NCI-H2081 (cell line): Measurements from ENCODE around the gene HES4.
A peak's percentile ranks its signal among the peaks of the same experiment; 100 is the strongest.
"Not testable (repeated sequence)": the region's sequence is repeated elsewhere in the genome, so short reads cannot be mapped to it uniquely, and the experiment has no call there.

ENCODE experiments used
- DNase-seq, 2 experiments: peaks; one replicate each; lab custom pipeline; 2025; lab: John Stamatoyannopoulos, UW

HES4 gene

DNA sequence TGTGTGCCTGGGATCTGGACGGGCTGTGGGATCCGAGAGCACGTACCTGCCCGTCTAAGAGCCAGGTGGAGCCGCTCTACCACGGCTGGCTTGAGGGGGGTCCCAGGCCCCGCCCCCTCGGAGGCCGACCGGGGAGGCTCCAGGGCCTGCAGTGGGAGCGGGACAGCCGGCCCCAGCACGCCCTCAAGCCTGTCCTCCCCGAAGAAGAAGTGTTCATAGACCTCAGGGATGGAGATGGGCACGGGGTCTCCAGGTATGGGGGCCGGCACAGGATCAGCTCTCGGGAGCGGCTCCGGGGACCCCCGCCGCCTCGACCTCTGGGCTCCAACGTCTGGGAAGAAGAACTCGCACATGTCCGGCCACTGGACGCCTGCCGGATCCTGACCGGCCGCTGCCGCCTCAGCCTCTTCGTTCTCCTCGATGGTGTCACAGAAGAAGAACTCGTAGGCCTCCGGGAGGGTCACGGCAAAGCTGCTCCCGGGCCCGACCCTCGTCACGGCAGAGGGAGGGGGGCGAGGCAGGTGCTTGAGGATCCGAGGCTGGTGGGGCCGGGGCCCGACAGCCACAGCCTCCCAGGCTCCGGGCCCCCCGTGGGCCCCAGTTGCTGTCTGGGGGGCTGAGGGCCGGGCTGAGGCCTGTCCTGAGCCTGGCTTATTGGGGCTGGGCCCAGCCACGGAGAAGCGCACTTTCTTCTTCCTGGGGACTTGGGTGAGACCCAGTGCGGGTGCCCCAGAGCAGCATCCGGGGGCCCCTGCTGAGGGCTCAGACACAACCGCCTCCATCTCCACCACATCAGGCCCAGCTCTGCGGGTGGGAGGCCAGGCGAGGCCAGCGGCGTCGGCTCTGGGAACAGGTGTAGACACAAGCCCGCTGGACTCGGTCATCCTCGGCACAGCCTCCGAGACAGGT is 20.8 kb downstream of the HES4 start:
- no peak for DNase-seq

DNA sequence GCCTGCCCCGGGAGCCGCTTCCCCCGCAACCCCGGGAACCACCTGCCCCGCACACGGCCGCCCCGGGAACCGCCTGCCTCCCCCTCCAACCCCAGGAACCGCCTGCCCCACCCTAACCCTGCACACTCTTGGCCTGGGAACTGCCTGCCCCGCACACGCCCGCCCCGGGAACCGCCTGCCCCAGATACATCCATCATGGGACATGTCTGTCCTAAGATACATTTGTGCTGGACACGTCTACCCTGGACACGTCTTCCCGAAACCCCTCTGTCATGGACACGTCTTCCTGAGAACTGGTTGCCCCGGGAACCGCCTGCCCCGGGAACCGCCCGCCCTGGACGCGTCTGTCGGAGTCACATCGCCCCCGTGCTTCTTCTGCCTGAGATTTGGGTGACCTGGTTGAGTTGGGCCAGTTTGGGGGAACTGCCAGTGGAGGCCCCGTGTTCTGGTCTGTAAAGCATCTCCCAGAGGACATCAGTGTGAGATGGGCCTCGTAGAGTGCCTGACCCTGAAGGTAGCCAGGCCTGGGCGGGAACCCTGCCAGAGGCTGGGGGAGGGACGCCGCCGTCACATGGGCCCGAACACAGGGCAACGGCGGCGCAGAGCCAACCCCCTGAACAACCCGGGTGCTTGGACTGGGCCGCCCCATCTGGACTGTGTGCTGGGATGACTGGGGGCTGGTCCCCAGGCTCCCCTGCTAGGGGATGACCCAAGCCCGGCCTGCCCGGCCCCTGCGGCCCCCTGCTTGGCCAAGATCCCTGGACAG is 21.6 kb downstream of the HES4 start:
- DNase-seq = no peak

DNA sequence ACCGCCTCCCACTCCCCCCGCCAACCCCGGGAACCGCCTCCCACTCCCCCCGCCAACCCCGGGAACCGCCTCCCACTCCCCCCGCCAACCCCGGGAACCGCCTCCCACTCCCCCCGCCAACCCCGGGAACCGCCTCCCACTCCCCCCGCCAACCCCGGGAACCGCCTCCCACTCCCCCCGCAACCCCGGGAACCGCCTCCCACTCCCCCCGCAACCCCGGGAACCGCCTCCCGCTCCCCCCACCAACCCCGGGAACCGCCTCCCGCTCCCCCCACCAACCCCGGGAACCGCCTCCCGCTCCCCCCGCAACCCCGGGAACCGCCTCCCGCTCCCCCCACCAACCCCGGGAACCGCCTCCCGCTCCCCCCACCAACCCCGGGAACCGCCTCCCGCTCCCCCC is 23.1 kb downstream of the HES4 start:
- DNase-seq = not testable (repeated sequence)

DNA sequence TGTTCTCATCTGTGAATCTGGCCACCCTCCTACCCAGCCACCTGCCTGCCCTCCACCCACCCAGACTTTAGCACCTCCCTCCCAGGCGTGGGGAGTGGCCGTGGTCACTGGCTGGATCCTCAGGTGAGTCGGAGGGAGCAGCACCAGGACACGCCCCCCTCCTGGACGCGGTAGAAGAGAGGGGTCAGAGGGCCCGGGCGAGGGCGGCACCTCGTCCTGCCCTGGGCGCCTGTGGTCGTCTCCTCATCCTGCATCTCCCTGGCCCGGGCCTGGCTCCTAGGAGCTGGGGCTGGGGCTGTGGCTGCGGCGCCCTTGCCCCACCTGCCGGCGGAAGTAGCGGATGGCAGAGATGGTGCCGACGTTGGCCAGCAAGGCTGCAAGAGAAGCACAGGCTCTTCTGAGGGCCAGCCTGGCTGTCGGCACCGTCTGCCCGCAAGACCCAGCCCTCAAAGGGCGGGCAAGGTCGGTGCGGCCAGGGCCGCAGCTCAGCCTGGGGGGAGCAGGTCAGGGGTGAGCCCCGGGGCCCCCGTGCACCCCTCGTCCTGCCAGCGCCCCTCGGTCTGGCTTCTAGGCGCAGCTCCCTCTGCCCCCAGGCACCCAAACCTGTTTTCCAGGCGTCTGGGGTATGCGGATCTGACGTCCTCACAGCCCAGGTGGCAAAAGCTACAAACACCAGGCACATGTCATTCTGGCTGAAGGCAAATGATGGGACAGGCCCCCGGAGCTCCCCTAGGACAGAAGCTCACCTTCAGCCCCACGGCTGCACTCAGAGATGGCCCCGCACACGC is 23.8 kb downstream of the HES4 start:
- DNase-seq = peak; percentile 39 to 49

DNA sequence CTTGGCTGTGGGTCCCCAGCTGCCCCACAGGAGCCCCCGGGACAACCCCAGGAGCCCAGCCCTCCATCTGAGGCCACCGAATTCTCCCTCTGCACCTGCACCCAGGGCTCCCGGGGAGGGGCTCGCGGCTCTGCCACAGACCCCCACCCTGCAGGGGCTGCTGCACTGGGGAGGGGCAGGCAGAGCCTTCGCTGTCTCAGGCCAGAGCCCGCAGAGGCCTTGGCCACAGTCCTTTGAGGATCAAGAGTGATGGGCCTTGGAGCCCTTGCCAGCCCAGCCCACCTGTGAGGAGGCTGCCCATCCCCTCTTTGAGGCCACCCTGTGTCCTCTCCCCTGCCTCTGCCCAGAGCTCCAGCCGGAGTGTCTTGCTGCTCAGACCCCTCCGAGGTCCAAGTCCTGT is 24.5 kb downstream of the HES4 start:
- DNase-seq = no peak

DNA sequence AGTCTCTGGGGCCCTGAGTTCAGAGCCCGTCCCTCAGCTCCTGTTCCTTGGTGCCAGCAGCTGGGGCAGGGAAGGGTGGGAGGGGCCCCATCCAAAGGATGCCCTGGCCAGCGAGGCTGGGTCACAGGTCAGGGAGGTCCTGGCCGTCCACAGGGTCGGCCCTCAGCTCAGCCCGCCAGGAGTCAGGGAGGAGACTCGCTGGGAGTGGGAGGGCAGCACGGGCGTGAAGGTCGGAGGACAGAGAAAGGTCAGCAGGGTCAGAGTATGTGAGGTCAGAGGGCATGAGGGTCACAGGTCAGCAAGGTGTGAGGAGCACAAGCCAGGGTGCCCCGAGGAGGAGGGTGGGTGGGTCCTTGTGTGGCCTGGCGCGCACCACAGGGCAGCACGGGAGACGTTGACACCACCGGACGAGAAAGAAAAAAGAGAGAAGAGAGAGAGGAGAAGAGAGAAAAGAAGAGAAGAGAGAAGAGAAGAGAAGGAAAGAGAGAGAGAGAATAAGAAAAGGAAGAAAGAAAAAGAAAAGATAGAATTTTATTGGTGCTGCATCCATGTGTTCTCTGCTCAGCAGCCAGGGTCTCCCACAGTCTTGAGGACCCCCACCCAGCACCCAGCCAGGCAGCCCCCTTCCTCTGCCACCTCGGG is 25.1 kb downstream of the HES4 start:
- no peak for DNase-seq

DNA sequence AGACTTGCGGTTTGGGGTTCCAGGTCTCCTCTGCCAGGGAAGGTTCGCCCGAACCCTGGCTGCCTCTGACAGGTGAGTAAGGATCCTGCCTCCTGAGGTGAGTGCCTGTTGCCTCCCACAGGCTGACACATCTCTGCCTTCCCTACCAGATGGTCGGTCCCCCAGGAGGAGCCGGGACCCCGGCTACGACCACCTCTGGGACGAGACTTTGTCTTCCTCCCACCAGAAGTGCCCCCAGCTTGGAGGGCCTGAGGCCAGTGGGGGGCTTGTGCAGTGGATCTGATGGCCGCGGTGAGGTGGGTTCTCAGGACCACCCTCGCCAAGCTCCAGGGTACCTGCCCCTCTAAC is 25.6 kb downstream of the HES4 start:
- no peak for DNase-seq

DNA sequence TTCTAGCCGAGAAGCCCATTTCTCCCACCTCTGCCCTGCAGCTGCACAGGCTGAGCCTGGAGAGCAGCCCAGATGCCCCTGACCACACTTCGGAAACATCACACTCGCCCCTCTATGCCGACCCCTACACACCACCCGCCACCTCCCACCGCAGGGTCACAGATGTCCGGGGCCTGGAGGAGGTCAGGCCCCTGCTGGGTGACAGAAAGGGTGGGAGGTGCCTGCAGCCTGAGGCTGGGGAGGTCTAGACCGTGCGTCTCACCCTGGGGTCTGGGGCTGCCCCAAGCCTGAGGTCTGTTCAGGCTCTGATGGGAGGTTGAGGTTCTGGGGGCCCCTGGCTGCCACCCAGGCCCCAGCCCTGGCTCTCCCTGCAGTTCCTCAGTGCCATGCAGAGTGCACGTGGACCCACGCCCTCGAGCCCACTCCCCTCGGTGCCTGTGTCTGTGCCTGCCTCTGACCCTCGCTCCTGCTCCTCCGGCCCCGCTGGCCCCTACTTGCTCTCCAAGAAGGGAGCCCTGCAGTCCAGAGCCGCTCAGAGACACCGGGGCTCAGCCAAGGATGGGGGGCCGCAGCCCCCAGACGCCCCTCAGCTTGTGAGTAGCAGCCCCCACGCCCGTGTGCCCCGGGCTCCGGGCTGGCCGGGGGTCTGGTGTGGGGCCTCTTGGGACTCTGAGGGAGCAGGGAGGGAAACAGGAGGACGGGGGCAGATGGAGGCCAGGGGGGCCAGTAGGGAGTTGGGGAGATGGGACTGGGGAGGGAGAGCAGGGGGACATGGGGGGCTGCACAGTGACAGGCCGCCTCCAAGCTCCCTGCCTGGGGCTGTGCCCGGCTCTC is 26.2 kb downstream of the HES4 start:
- DNase-seq = no peak

DNA sequence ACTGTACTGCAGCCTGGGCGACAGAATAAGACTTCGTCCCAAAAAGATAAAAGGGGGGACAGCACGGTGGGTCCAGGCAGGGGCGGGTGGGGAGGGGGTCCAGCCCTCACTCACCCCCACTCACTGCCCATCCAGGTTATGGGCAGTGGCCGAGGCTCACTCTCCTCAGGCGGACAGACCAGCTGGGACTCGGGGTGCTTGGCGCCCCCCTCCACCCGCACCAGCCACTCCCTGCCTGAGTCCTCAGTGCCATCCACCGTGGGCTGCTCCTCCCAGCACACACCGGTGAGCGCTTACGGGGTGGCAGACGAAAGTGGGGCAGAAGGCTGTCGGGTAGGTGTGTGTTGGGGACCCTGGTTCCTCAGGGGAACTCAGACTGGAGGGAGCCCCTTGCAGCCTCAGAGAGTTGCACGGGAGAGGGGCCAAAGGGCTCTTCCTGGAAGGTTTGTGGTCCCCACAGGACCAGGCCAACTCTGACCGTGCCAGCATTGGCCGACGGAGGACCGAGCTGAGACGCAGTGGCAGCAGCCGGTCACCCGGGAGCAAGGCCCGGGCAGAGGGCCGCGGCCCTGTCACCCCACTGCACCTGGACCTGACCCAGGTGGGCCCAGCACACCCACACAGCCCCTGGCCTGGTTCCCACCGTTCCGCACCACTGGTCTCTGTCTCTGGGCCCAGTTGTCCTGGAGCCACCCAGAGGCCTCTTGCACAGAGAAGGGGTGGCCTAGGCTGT is 27.0 kb downstream of the HES4 start:
- DNase-seq = no peak

DNA sequence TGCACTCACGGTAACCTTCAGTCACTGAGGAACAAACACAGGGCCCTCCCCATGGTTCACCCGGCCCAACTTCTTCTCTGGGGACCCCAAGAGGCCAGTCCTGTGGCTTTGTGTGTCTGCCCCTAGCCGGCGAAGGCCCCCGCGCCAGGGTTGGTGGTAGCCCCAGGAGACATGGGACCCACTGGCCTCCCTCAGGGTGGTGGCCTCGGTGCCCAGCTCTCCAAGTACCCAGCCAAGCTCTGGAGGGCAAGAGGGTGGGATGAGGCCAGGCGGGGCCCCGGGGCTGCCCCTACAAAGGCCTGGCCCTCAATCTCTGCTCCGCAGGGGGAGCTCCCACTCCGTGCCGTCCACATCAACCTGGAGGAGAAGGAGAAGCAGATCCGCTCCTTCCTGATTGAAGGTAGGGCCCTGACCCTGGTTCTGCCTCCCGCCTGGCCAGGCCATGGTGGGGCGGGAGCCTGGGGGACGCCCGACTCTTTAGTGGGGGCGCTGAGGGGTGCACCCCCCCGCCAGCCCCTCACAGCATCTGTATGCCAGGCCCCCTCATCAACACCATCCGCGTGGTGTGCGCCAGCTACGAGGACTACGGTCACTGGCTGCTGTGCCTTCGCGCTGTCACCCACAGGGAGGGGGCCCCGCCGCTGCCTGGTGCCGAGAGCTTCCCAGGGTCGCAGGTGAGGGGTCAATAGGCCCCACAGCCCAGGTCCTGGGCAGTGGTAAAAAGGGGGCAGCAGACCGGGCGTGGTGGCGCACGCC is 28.0 kb downstream of the HES4 start:
- DNase-seq = no peak

DNA sequence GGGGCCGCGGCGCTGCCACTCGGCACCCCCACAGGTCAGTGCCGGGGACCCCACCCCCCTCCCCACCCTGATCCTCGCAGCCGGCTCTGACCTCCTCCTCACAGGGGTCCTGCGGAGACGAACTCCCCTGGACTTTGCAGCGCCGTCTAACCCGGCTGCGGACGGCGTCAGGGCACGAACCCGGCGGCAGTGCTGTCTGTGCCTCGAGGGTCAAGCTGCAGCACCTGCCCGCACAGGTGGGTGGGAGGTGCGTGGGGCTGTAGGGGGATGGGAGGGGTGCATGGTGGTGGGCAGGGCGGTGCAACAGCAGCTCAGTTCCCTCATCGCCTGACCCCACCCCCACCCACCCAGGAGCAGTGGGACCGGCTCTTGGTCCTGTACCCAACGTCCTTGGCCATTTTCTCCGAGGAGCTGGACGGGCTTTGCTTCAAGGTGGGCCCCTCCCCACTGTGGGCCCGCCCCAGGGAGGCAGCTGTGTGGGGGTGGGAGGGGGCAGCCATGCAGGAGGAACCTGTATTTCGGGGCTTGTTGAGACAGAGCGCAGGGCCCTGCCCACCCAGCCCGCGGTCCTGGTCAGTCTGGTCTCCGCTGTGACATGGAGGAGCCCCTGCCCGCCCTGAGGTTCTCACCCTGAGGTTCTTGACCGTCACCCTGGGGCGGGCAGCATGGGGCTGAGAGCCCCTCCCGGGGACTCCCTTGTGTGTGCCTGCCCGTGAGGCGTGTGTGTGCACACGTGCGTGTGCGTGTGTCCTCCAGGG is 28.7 kb downstream of the HES4 start:
- DNase-seq = no peak

DNA sequence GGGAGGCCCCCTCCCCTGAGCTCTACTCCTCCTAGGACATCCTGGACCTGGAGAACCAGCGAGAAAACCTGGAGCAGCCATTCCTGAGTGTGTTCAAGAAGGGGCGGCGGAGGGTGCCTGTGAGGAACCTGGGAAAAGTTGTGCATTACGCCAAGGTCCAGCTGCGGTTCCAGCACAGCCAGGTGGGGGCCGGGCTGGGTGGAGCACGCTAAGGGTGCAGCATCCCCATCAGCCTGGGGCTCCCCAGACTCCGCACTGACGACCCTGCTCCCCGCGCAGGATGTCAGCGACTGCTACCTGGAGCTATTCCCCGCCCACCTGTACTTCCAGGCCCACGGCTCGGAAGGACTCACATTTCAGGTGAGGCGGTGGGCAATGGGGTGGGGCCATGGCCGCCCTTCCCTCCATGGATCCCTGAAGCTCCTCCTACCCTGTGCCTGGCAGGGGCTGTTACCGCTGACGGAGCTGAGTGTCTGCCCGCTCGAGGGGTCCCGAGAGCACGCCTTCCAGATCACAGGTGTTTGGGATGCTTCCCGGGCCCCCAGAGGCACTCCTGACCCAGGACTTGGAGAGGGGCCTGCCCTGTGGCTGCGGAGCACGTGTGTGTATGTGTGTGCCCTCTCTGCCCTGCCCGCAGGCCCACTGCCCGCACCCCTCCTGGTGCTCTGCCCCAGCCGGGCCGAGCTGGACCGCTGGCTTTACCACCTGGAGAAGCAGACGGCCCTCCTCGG is 29.5 kb downstream of the HES4 start:
- no peak for DNase-seq

DNA sequence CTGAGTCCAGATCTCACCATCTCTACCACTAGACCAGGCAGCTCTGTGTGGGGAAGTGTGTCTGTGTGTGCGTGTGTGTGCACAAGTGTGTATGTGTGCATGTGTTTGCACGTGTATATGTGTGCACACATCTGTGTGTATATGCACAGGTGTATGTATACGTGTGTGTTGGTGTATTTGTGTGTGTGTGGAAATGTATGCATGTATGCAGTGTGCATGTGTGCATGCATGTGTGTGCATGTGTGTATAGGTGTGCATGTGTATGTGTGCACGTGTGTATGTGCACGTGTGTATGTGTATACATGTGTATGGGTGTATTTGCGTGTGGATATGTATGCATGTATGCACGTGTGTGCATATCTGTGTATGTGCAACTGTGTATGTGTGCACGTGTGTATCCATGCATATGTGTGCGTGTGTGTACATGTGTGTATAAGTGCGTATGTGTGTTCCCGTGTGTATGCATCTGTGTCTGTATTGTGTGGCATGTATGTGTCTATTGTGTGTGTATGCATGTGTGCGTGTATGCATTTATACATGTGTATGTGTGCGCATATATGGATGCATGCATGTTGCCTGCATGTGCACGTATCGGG is 30.5 kb downstream of the HES4 start:
- no peak for DNase-seq

DNA sequence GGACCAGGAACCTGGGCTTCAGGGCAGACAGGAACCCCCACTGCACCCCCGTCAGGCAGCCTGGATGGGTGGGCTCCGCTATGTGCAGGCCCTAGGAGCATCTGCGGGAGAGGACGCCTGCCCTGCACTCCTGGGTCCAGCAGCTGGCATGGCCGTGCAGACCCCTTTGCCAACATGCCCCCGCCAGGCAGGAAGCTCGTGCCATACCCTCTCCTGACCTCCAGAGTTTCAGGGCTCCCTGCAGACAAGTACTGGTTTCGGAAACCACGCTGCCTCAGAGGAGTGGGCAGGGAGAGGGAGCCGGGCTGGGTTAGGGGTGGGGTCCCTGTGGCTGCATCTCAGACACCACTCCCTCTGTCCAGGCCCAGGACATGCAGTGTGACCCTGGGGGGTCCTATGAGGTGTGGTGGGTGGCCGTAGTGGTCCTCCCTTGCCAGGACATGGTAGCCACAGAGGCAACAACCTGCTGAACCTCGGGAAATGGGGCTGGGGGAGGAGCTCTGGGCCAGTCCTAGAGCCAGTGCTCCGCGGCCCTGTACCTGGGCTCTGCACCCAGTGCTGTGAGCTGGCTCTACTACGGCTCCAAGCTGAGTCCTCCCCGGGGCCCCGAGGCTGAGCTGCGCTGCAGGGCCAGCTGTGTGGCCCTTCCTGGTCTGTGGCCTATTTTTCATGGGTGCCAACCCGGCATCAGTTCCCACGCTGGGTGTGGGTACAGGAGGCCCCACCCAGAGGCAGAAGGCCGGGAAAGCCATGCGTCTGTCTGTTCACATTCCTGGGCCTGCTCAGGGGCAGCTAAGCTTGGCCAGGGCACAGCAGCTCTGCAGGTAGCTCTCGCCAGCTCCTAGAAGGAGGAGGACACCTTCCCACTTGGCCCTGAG is 32.2 kb downstream of the HES4 start:
- DNase-seq = no peak

DNA sequence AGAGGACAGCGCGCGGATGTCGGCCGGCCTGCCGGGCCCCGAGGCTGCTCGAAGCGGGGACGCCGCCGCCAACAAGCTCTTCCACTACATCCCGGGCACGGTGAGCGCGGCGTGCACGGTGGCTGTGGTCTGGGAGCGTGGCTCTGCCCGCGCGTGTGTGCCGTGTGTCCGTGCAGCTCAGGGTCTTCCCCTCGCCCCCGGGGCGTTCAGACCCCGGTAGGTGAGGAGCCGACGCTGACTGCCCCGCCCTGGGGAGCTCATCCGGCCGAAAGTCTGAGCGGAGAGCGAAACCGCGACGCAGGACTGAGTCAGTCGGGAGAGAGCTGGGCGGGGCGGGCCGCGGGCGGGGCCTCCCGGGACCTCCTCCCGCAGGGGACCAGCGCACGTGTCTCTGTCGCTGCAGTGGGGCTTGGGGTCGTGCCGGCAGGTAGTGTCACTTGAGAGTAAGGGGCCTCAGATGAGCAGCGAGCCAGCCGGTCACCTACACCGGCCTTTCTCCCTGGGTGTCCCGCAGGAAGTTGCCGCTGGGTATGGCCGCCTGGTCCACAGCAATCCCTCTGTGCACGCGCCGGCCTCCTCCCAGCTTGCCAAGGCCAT is 33.1 kb downstream of the HES4 start:
- DNase-seq = peak in 1 of 2 experiments; percentile 6

DNA sequence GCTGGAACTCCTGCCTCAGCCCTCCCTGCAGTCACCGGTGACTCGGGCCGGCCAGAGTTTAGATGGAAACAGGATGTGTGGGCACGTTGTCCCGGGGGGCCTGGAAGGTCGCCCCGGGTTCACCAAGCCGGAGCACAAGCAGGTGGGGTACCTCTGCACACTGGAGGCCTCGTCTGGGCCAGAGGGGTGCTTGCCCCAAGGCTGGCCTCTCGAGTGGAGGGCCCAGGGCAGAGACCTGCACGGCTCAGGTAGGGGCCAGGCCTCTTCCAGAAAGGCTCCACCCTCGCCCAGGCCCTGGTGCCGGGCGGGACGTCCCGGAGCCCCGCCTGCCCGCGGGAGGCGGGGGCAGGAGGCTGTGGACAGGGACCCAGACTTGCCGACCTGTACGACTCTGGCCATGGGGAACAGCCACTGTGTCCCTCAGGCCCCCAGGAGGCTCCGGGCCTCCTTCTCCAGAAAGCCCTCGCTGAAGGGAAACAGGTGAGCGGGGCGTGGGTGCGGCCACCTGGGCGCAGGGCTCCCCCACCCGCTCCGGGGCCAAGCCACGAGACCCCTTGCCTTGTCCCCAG is 33.7 kb downstream of the HES4 start, which contains the start of gene PLEKHN1:
Gene PLEKHN1 (plus strand): TSS at position 348 of the 569 bp plus-strand sequence. CDS start 50 bp downstream, at position 398.
- no peak for DNase-seq
